H7 (cell line): Measurements from ENCODE around the gene NDC80. TPM values are rescaled to one million over a fixed set of nuclear protein-coding genes. Genes with fewer than 3 reads are reported as not detected.
"Not testable (repeated sequence)": the region's sequence is repeated elsewhere in the genome, so short reads cannot be mapped to it uniquely, and the experiment has no call there.

Experiments
- DNase-seq: peaks from one replicate; pipeline ENCODE4 v3.0.0; 2012
- H3K27me3 ChIP-seq: 2 replicates; pipeline ENCODE4 v1.6.0; 2011; ENCODE audit warnings: mild to moderate bottlenecking, low read length; ENCODE audit not compliant: control insufficient read depth, insufficient read depth
- H3K36me3 ChIP-seq: replicated peaks from 2 replicates; pipeline ENCODE4 v1.5.1; 2011; ENCODE audit warnings: low read length; ENCODE audit not compliant: control insufficient read depth, insufficient read depth
- H3K4me3 ChIP-seq: 2 replicates; pipeline ENCODE4 v1.5.1; 2011; ENCODE audit warnings: low read depth, mild to moderate bottlenecking, control low read depth, low read length, moderate library complexity; ENCODE audit not compliant: insufficient read depth
- total RNA-seq: library from RNA; depleted of rRNA; stranded (reverse); fragments of >200 nt; shearing (Covaris generic); gene quantifications from 2 replicates; pipeline ENCODE4 v1.2.3, GENCODE V29; 2014; rRNA removed

NDC80 gene
- total RNA-seq = 40.9 and 59.3 TPM in 2 replicates

DNA sequence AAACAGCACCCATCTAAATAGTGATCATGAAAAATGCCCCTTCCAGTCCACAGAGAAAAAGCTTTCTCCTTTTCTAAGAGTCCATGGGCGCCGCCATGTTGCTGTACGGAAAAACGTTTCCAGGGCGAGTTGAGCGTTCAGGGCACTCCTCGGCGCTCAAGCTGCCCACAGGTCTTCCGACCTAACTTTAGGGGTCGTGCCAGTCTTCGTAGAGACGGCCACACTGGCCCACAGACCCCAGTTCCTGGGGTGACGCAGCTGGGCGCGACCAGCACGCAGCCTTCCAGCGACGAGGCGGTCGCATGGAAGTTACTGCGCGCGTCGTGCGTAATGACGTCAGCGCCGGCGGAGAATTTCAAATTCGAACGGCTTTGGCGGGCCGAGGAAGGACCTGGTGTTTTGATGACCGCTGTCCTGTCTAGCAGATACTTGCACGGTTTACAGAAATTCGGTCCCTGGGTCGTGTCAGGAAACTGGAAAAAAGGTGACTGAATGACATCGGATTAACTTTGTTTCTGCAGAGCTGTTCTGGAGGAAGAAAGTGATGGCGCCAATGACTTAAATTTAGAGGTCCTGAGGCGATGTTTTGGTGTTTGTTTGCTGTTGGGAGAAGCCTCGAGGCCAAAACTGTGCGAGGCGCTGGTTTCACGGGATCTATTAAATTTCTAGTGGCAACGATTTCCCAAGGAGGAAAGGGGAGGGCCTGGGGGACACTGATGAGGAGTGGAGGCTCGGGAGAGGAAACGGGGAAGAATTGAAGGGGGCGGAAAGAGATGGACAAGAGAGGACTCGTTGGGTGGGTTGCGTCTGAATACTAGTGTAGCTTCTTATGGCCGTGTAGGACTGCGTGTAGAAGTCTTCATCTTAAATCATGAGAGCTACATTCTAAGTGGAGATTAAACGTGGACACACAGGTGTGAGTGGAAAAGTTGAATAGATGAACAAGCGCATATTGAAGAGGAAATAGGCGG is at the start of gene NDC80, which contains the start of gene METTL4:
TSS of gene NDC80 (plus strand) at position 358 of the 971 bp plus-strand sequence. CDS start 1,429 bp downstream, outside the sequence.
TSS of gene METTL4 (minus strand) at position 306 of the 971 bp plus-strand sequence. CDS start 4,289 bp downstream, outside the sequence.
- DNase-seq = peak; percentile 76
- Histone ChIP-seq H3K27me3 (no peaks in the 10 kb centered on the region), H3K4me3 (peak within 1 kb of the TSS; percentile 59), H3K36me3 (peaks cover 11% of the 10 kb centered on the region)

DNA sequence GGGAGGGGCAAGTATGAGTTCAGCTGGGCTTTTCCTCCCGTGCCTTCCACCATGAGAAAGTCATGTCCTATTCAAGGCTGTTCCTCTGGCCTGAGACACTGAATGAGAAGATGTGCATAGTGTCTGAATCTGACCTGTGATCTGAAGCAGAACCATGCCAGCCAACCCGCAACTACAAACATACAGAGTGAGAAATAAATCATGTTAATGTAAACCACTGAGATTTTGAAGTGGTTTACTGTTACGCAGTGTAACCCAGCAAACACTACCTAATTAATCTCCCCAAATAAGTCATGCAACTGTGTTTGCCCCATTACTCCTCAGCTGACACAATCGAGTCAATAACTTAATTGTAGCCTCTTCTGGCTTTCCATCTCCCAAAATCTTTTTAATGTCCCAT is 49.2 kb upstream of the NDC80 start:
- H3K4me3 ChIP-seq = no peak overlapping the region
- no peaks in the 10 kb centered on the region for H3K36me3 ChIP-seq
- no peaks in the 10 kb centered on the region for H3K27me3 ChIP-seq
- no peak for DNase-seq

DNA sequence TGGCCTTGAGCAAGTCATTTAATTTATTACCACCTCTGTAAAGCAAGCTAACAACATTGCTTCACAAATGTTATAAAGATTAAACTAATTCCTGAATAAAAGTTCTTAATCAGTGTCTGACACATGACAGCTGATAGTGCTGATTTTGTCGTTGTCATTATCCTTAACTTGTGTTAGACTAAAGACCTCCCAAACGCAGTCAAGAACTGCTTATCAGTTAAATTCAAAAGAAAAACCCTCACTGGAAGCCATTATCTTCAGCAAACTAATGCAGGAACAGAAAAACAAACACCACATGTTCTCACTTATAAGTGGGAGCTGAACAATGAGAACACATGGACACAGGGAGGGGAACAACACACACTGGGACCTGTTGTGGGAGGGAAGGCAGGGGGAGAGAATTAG is 46.6 kb upstream of the NDC80 start:
- not testable (repeated sequence) for H3K36me3 ChIP-seq, DNase-seq, H3K27me3 ChIP-seq, H3K4me3 ChIP-seq

- no peaks in the 10 kb centered on the region for H3K36me3 ChIP-seq
- DNase-seq = no peak
These were observed 45.0 kb upstream of the NDC80 start for GRCh38 chr18:2526329-2526728.

DNA sequence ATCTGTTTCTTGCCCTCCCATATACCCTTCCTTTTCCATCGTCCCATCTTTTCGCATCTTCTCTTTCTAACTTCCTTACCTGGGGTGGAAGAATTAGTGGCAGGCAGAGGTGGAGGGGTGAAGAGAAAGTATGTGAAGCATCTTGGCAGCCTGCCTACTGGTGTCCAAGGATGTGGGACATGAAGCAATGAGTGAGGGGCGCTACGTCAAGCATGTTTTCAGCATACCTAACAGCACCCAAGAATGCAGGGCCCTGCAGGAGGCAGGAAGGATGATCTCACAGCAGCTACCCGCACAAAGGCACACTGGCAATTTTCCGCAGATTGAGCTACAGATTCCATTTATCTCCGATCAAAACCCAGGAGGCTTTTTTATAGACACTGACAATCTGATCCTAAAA is 42.2 kb upstream of the NDC80 start:
- H3K4me3 ChIP-seq = no peak overlapping the region
- no peaks in the 10 kb centered on the region for H3K36me3 ChIP-seq
- peak; percentile 8 for DNase-seq
- H3K27me3 ChIP-seq = no peaks in the 10 kb centered on the region

More at GRCh38 chr18:2526329-2526728, 45.0 kb upstream of the NDC80 start:
- H3K27me3 ChIP-seq = no peaks in the 10 kb centered on the region
- H3K4me3 ChIP-seq = no peak overlapping the region

GRCh38 chr18:2531751-2532150 is 39.6 kb upstream of the NDC80 start:
- no peak overlapping the region for H3K4me3 ChIP-seq
- DNase-seq = no peak
- H3K36me3 ChIP-seq = no peaks in the 10 kb centered on the region
- H3K27me3 ChIP-seq = no peaks in the 10 kb centered on the region

- DNase-seq = no peak
- Histone ChIP-seq H3K4me3 (no peak overlapping the region), H3K36me3 (no peaks in the 10 kb centered on the region), H3K27me3 (no peaks in the 10 kb centered on the region)
These were observed 38.6 kb upstream of the NDC80 start for GRCh38 chr18:2532797-2533196.

- DNase-seq = no peak
- Histone ChIP-seq H3K36me3 (no peaks in the 10 kb centered on the region), H3K27me3 (no peaks in the 10 kb centered on the region), H3K4me3 (no peak overlapping the region)
These were observed 36.5 kb upstream of the NDC80 start for GRCh38 chr18:2534906-2535305.

GRCh38 chr18:2535419-2535910 is 35.9 kb upstream of the NDC80 start:
- Histone ChIP-seq H3K4me3 (no peak overlapping the region), H3K36me3 (no peaks in the 10 kb centered on the region), H3K27me3 (no peaks in the 10 kb centered on the region)
- no peak for DNase-seq

GRCh38 chr18:2536063-2536462 is 35.3 kb upstream of the NDC80 start:
- H3K4me3 ChIP-seq = no peak overlapping the region
- H3K36me3 ChIP-seq = no peaks in the 10 kb centered on the region
- DNase-seq = no peak

GRCh38 chr18:2536493-2536892 is 34.9 kb upstream of the NDC80 start:
- Histone ChIP-seq H3K4me3 (no peak overlapping the region), H3K36me3 (no peaks in the 10 kb centered on the region), H3K27me3 (no peaks in the 10 kb centered on the region)
- DNase-seq = no peak

More at GRCh38 chr18:2536063-2536462, 35.3 kb upstream of the NDC80 start:
- no peaks in the 10 kb centered on the region for H3K27me3 ChIP-seq

- Histone ChIP-seq H3K36me3 (no peaks in the 10 kb centered on the region), H3K4me3 (no peak overlapping the region), H3K27me3 (no peaks in the 10 kb centered on the region)
- no peak for DNase-seq
These were observed 34.1 kb upstream of the NDC80 start for GRCh38 chr18:2537296-2537695.

GRCh38 chr18:2538236-2538635 is 33.1 kb upstream of the NDC80 start:
- Histone ChIP-seq H3K27me3 (no peaks in the 10 kb centered on the region), H3K4me3 (no peak overlapping the region), H3K36me3 (no peaks in the 10 kb centered on the region)
- DNase-seq = no peak

- Histone ChIP-seq H3K4me3 (no peak overlapping the region), H3K27me3 (no peaks in the 10 kb centered on the region), H3K36me3 (no peaks in the 10 kb centered on the region)
- no peak for DNase-seq
These were observed 32.5 kb upstream of the NDC80 start for GRCh38 chr18:2538844-2539243.

- H3K36me3 ChIP-seq = no peaks in the 10 kb centered on the region
- DNase-seq = no peak
These were observed 30.8 kb upstream of the NDC80 start for GRCh38 chr18:2540575-2540974.

More at GRCh38 chr18:2540575-2540974, 30.8 kb upstream of the NDC80 start:
- Histone ChIP-seq H3K4me3 (no peak overlapping the region), H3K27me3 (no peaks in the 10 kb centered on the region)
